Stomach (tissue), 4 donors: Measurements from ENCODE around the gene NEDD4L.

ENCODE experiments used
- EP300 ChIP-seq: sonication (generic); formaldehyde crosslinking; IDR thresholded peaks from one replicate; pipeline ENCODE4 v1.6.1; 2017; ENCODE audit warnings: antibody characterized with exemption
- POLR2A ChIP-seq, 4 donors: fragments of 450-650 bp; IDR thresholded peaks; one replicate each; pipeline ENCODE4 v1.6.1; 2016; ENCODE audit warnings: antibody characterized with exemption in 4 of 4, control low read depth in 2 of 4, mild to moderate bottlenecking in 1 of 4, moderate library complexity in 1 of 4
- POLR2AphosphoS5 ChIP-seq, 3 donors: sonication (generic); formaldehyde crosslinking; IDR thresholded peaks; one replicate each; pipeline ENCODE4 v1.6.1; 2016; ENCODE audit warnings: antibody characterized with exemption in 3 of 3
- TF ChIP-seq, protein P1 (sequence below), 7 experiments: fragments of 450-650 bp in 4 of 7; fragments of 200-600 bp in 3 of 7; sonication (generic) in 3 of 7; IDR thresholded peaks; one replicate each; pipeline ENCODE4 v1.5.1; 2016 to 2019; ENCODE audit warnings: antibody characterized with exemption in 7 of 7, control low read depth in 2 of 7, mild to moderate bottlenecking in 1 of 7

DNA sequence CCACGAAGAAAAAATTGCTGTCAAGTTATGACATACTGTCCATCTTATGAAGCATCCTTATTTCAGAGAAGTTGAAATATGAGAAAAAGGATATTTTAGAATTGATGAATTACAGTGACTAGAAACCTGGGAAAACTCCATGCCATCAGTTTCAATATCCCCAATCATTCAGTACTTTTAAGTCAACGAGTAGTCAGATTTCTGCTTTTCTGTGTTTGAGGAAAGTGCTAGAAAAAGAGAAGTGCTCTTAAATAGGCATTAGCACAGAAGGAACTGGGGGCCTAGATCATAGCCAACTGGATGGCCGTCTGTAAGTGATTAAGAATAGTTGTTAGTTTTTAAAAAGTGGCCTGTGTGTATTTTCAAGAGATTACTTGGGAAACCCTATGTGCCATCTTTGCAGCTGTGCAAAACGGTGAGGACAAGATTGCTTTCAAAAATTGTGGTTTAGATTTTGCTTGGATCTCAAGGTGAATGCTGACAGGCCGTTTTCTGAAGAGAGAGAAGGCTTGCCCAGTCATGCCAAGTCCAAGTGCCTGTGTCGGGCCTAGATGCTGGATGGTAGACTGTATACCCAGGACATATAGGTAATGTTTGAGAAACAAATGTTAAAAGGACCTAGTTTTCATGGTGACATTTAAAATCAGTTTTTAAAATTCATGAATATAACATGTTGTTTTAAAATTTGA is 5.1 kb downstream of the NEDD4L start:
- TF ChIP-seq, protein P1, sequence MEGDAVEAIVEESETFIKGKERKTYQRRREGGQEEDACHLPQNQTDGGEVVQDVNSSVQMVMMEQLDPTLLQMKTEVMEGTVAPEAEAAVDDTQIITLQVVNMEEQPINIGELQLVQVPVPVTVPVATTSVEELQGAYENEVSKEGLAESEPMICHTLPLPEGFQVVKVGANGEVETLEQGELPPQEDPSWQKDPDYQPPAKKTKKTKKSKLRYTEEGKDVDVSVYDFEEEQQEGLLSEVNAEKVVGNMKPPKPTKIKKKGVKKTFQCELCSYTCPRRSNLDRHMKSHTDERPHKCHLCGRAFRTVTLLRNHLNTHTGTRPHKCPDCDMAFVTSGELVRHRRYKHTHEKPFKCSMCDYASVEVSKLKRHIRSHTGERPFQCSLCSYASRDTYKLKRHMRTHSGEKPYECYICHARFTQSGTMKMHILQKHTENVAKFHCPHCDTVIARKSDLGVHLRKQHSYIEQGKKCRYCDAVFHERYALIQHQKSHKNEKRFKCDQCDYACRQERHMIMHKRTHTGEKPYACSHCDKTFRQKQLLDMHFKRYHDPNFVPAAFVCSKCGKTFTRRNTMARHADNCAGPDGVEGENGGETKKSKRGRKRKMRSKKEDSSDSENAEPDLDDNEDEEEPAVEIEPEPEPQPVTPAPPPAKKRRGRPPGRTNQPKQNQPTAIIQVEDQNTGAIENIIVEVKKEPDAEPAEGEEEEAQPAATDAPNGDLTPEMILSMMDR (IDR thresholded peaks at IDR 0.05) = no peak
- TF ChIP-seq POLR2A (IDR thresholded peaks at IDR 0.05) (no peak), EP300 (no peak), POLR2AphosphoS5 (IDR thresholded peaks at IDR 0.05) (no peak)
